Measurements from ENCODE around the gene EPS8L2. TPM values are rescaled to one million over a fixed set of nuclear protein-coding genes. Genes with fewer than 3 reads are reported as not detected.

The EPS8L2 gene
- total RNA-seq, 4 donors from 2014 or later, result 257 to 1,130 (median 322) TPM

DNA sequence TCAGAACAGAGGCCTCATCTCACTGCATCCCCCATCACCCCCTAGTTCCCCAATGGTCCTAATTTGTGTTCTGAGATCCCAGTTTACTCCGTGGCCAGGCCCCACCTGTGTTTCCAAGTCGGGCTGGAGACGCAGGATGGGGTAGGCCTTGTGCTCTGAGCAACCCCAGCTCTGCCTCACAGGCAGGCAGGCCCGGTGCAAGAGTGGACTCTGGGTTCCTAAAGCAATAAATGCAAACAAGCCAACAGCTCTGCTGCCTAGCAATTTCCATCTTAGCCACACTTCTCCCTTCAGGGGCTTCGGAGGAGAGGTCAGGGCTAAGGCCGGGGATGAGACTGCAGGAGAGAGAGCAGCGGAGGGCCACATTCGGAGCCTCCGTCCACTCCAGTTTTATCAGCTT lies 2.5 kb upstream of the EPS8L2 start:
- Histone ChIP-seq H3K4me1 (peaks cover 23 to 59% (median 53%) of the 10 kb centered on the region in 4 donors), H3K36me3 (peaks cover 0 to 8% (median 0%) of the 10 kb centered on the region in 4 donors), H3K9me3 (no peaks in the 10 kb centered on the region), H3K4me3 (no peak overlapping the region), H3K27ac (peak overlapping the region; percentile 92 to 94 (median 94)), H3K27me3 (peaks cover 10% of the 10 kb centered on the region)
- intact Hi-C loops (cut with DNase I; ENCODE audit: low total_unique reads) (no loop called here), in situ Hi-C loops (cut with MboI; ENCODE audit: low pct_ligation_motif_present in 1 of 4, low pct_unique_long_range_greater_than_20kb in 1 of 4, low sequenced_read_pairs in 3 of 4) (no loop called here)
- 83 to 92% methylated on average over 2 to 9 of the region's 9 CpGs for WGBS, 2 donors (ENCODE audit: low coverage in 1 of 2)
- TF ChIP-seq POLR2AphosphoS5 (IDR thresholded peaks at IDR 0.05) (no peak), EP300 (IDR thresholded peaks at IDR 0.05; ENCODE audit: low read depth) (no peak), POLR2A (IDR thresholded peaks at IDR 0.05) (no peak)
- TF ChIP-seq, protein P1, sequence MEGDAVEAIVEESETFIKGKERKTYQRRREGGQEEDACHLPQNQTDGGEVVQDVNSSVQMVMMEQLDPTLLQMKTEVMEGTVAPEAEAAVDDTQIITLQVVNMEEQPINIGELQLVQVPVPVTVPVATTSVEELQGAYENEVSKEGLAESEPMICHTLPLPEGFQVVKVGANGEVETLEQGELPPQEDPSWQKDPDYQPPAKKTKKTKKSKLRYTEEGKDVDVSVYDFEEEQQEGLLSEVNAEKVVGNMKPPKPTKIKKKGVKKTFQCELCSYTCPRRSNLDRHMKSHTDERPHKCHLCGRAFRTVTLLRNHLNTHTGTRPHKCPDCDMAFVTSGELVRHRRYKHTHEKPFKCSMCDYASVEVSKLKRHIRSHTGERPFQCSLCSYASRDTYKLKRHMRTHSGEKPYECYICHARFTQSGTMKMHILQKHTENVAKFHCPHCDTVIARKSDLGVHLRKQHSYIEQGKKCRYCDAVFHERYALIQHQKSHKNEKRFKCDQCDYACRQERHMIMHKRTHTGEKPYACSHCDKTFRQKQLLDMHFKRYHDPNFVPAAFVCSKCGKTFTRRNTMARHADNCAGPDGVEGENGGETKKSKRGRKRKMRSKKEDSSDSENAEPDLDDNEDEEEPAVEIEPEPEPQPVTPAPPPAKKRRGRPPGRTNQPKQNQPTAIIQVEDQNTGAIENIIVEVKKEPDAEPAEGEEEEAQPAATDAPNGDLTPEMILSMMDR (IDR thresholded peaks at IDR 0.05), result no peak
- DNase-seq, result no peak

DNA sequence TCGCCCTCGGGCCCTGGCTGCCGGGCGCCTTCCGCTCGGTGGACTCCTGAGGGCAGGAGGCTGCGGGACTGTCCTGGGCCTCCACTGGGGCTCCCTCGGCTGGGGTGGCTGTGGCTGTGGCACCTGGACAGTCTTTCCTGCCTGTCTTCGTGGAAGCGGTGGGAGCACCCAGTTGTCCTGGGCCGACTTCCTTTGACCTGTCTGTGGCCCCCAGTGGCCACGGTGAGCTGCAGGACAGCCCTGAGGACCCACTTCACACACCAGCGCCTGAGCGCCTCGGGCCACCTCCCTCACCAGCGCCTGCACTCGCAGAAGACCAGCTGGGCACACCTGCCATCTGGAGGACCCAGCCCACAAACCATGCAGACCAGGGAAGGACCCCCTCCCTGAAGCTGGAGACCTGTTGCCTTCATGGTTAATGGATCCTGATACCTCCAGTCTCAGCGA lies 1.8 kb upstream of the EPS8L2 start:
- H3K9me3 ChIP-seq, result no peaks in the 10 kb centered on the region
- DNase-seq, result no peak
- peak overlapping the region; percentile 92 to 94 (median 94) for H3K27ac ChIP-seq
- TF ChIP-seq POLR2A (IDR thresholded peaks at IDR 0.05) (no peak), POLR2AphosphoS5 (IDR thresholded peaks at IDR 0.05) (no peak), EP300 (IDR thresholded peaks at IDR 0.05; ENCODE audit: low read depth) (no peak)
- TF ChIP-seq, protein P1 (IDR thresholded peaks at IDR 0.05), result no peak
- peaks cover 0 to 5% (median 0%) of the 10 kb centered on the region in 4 donors for H3K36me3 ChIP-seq
- in situ Hi-C loops (cut with MboI; ENCODE audit: low pct_ligation_motif_present in 1 of 4, low pct_unique_long_range_greater_than_20kb in 1 of 4, low sequenced_read_pairs in 3 of 4) (no loop called here), intact Hi-C loops (cut with DNase I; ENCODE audit: low total_unique reads) (no loop called here)
- H3K27me3 ChIP-seq, result peaks cover 10% of the 10 kb centered on the region
- WGBS, 2 donors (ENCODE audit: low coverage in 1 of 2), result 85% methylated on average over 18 of the region's 18 CpGs; no CpG with 5 or more reads in 1 of the 2 donors
- no peak overlapping the region for H3K4me3 ChIP-seq
- peaks cover 23 to 60% (median 52%) of the 10 kb centered on the region in 4 donors for H3K4me1 ChIP-seq

DNA sequence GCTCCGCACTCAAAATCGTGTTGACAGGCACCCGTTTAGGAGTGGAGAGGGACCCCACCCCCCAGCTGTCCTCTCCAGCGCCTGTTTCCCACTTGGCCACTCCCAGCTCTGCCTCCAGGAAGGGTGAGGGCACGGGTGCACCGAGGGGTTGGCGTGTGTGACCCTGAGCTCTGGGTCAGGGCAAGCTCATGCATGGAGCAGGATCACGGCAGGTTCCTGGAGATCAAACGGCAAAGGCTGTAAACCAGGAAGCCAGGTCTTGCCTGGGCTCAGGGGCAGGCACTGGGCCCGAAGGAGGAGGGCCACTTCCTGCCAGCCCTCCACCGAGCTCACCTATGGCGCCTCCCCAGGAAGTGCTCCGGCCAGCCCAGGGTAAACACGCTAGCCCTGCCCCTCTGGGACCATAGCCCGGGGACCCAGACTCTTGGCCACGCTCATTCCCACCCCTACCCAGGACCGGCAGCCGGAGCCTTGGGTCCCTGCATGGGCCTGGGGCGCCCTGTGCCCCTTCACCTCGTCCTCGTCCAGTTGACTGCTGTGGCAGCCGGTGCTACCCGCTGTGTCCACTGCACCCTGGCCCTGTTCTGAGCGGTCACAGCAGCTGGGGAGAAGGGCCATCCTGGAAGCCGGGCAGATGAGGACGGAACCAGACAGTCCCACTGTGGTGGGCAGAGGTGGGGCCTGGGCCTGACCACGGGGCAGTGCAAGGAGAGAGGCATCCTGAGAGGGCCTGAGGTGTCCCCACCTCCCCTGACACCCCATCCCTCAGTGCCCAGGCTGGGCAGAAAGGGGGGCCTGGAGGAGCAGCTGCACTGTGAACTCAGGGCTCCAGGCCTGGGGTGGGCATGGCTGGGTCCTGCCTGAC lies 1.0 kb upstream of the EPS8L2 start:
- intact Hi-C loops (cut with DNase I; ENCODE audit: low total_unique reads), result no loop called here
- no peaks in the 10 kb centered on the region for H3K9me3 ChIP-seq
- DNase-seq, result peak; percentile 87
- peak; percentile 32 to 86 (median 79) for TF ChIP-seq POLR2AphosphoS5 (IDR thresholded peaks at IDR 0.05)
- TF ChIP-seq EP300 (IDR thresholded peaks at IDR 0.05; ENCODE audit: low read depth), result no peak
- TF ChIP-seq, protein P1 (IDR thresholded peaks at IDR 0.05), result peak in 1 of 5 experiments; percentile 21
- TF ChIP-seq POLR2A (IDR thresholded peaks at IDR 0.05), result peak; percentile 85
- H3K27ac ChIP-seq, result peak overlapping the region; percentile 92 to 94 (median 94)
- H3K36me3 ChIP-seq, result peaks cover 0 to 5% (median 0%) of the 10 kb centered on the region in 4 donors
- peaks cover 23 to 66% (median 55%) of the 10 kb centered on the region in 4 donors for H3K4me1 ChIP-seq
- peaks cover 10% of the 10 kb centered on the region for H3K27me3 ChIP-seq
- in situ Hi-C loops (cut with MboI; ENCODE audit: low pct_ligation_motif_present in 1 of 4, low pct_unique_long_range_greater_than_20kb in 1 of 4, low sequenced_read_pairs in 3 of 4), result no loop called here
- peak overlapping the region; percentile 47 to 73 (median 66) for H3K4me3 ChIP-seq
- 49% methylated on average over 19 of the region's 27 CpGs; no CpG with 5 or more reads in 1 of the 2 donors for WGBS, 2 donors (ENCODE audit: low coverage in 1 of 2)

DNA sequence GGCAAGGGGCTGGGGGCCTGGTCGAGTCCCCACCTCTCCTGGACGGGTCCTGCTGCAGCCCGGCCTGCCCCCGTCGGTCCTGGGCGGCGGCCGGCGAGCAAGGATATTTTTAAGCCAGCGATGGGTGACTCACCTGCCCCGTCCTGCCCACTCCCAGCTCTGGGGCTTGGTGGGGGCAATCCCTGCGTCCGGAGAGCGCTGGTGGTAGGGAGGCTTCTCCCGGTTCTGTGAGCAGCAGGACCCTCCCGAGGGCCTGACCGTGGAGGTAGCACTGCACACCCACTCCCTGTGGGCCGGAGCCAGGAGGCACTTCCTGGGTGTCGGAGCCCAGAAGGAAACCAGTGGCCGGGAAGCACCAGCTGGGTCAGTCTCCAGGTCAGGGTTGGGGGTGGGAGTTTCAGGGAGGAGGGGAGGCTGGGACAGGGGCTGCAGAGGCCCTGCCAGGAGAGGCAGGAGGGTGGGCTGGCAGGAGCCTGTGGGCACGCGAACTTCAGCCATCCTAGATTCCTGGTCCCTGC lies 467 bp downstream of the EPS8L2 start:
- Histone ChIP-seq H3K9me3 (no peaks in the 10 kb centered on the region), H3K27ac (peak overlapping the region; percentile 92 to 94 (median 94)), H3K4me3 (peak overlapping the region; percentile 47 to 73 (median 66)), H3K27me3 (peaks cover 10% of the 10 kb centered on the region), H3K4me1 (peaks cover 23 to 75% (median 69%) of the 10 kb centered on the region in 4 donors), H3K36me3 (peaks cover 0 to 5% (median 0%) of the 10 kb centered on the region in 4 donors)
- TF ChIP-seq, protein P1 (IDR thresholded peaks at IDR 0.05), result no peak
- TF ChIP-seq POLR2A (IDR thresholded peaks at IDR 0.05), result peak; percentile 37
- peak in 2 of 3 donors; percentile 45 to 46 for TF ChIP-seq POLR2AphosphoS5 (IDR thresholded peaks at IDR 0.05)
- no peak for TF ChIP-seq EP300 (IDR thresholded peaks at IDR 0.05; ENCODE audit: low read depth)
- 4% methylated on average over 20 of the region's 22 CpGs; no CpG with 5 or more reads in 1 of the 2 donors for WGBS, 2 donors (ENCODE audit: low coverage in 1 of 2)
- in situ Hi-C loops (cut with MboI; ENCODE audit: low pct_ligation_motif_present in 1 of 4, low pct_unique_long_range_greater_than_20kb in 1 of 4, low sequenced_read_pairs in 3 of 4), result no loop called here
- peak; percentile 64 for DNase-seq
- intact Hi-C loops (cut with DNase I; ENCODE audit: low total_unique reads), result no loop called here
